NCI-H526 treated with DMSO at 0.1 percent for 48 hours (cell line): ENCODE results near the gene YBX2.
"Not testable (repeated sequence)": the region's sequence is repeated elsewhere in the genome, so short reads cannot be mapped to it uniquely, and the experiment has no call there.

Source experiments
- DNase-seq: peaks from one replicate; lab custom pipeline; 2025; lab: John Stamatoyannopoulos, UW

Gene YBX2

DNA sequence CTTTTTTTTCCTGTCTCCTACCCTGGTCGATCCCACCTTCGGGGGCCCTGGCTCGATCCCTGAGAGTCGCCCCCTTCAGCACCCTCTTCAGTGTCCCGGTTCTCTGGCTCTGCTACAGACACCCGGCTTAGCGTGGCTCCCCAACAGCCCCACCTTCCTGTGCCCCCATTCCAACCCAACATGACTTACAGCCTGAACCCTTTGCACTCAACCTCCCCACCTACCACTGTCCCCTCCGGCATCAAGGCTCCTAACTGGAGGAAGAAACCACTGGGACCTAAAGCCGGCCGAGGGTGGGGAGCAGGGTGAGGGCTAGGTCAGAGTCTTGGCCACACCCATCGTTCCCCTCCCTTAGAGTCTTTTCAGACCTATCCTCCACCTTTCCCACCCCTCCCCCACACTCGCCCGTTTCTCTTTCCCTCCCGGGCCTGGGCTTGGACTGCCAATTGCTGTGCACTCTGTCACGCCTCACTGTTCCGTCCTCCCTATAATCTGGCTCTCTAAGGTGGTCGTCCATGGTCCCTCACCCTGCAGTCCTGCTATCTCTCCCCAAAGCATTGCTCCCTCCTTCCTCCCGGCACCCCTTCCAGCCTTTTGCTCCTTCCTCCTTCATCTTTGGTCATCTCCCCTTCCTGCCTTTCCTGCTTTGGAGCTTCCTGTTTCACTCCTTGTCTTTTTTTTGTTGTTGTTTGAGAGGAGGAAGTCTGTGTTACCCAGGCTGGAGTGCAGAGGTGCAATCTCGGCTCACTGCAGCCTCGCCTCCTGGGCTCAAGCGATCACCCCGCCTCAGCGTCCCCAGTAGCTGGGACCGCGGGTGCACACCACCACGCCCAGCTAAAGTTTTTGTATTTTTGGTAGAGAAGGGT, 31.3 kb downstream of the YBX2 start:
- peak; percentile 22 for DNase-seq

DNA sequence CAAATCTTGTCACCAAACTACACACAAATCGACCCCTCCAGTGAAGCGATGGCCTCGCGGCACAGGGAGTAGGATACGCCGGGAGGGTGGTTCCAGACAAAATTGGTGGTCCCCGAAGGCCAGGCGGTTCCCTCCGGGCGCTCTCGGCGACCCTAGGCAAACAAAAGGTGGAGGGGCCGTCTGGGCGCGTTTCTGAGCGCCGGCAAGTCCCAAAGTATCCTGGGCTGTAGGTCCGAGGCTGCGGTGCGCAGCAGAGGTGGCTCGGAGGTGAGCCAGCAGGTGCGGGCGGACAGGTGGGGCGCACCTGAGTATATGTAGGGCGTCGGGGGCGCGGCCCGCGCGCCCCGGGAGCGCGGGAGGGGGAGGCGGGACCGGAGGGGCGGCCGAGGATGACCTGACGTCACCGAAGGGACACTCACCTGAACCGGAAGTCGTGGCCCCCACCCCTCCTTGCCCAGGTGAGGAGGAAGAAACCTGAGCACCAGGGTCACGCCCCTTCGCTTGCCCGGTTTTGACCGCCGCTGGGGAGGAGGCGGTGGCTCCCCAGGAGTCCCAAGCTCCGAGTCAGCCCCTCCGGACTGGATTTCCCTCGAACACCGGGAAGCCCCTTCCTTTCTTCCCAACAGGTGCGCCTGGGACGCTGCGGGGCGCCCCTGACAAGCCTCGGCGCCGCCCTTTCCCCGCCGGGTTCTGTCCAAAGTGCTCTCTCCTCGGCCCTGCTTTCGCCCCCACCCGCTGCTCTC, 32.1 kb downstream of the YBX2 start, which contains the start of gene CLDN7:
Gene CLDN7, minus strand, starts transcription at position 287 of the 743 bp plus-strand sequence. CDS start 435 bp downstream, outside the sequence.
- peak; percentile 61 for DNase-seq

DNA sequence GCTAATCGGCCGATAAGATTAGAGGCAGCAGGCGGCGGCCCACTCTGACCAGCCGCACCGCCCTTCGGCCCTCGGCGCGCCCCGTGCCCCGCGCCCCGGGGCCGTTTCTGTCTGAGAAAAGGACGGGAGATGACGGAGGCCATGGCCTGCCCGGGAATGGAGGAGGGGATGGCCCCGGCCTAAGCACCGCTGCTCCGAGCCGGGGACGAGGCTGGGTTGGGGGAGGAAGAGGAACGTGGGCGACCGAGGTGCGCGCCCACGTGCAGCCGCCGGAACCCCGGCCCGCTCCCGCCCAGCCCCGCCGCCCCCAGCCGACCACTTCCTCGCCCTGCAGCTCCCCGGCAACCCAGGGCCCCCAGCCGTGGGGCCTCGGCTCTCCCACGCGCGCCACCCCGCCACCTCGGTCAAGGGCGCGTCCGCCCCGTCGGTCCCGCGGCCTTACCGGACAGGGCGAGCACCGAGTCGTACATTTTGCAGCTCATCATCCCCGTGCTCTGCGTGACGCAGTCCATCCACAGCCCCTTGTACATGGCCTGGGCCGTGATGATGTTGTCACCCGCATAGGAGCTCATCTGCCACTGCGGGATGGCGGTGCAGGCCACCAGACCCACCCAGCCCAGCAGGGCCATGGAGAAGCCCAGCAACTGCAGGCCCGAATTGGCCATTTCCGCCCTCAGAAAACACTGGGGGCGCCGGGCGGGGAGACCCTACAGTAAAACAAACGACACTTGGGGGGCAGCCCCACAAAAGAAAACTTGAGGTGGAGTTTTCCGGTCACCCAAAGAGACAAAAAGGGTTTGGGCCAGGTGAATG, 32.9 kb downstream of the YBX2 start:
- no peak for DNase-seq

DNA sequence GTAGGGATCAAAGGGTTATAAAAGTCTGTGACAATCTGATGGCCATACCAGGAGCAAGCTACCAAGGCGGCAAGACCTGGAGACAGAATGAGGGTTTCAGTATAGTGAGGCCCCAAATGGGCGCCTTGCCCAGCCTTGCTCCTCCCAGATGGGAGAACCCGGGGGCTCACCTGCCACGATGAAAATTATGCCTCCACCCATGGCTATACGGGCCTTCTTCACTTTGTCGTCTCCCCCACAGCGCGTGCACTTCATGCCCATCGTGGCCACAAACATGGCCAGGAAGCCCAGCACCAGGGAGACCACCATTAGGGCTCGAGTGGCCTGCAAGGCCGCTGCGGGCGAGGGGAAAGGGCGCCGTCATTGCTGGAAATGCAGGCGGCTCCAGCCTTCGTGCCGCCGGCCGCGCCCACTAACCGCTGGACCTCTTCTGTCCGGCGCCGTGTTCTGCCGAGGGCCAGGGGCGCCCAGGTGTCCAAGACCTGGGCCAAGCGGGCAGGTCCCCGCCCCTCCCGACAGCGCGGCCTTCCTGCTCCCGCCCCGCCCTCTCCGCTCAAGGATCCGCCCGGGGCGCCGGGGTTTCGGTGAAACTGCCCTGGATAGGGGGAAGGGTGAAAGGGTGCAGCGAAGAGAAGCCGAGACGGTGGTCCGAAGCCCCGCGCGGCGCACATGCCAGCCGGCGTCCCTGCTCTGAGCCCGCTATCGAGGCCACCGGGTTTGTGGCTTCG, 33.6 kb downstream of the YBX2 start:
- DNase-seq: peak; percentile 1

DNA sequence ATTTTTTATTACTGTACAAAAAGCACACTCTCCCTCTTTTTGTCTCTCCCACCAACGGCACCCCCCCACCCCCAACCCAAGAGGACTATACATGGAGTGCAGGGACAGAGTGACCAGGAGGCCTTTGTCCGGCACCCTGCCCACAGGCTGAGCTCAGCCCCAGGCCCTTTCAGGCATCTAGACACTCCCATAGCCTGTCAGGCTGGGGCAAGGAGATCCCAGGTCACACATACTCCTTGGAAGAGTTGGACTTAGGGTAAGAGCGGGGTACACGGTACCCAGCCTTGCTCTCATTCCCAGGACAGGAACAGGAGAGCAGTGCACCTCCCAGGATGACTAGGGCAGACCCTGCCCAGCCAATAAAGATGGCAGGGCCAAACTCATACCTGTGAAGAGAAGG, 34.3 kb downstream of the YBX2 start:
- no peak for DNase-seq

DNA sequence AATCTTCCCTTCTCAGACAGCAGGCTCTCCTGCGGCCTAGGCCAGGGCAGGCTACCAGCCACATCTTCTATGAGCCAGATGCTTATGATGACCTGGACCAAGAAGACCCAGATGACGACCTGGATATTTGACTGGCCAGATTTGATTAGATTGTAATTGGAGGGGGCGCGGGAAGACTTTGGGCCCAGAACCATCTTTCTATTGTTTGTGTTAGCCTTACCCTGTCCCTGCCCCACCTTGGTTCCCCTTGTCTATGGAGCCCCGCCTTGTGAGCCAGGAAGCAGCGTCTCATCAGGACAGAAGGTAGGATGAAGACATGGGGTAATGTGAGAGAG, 34.9 kb downstream of the YBX2 start:
- DNase-seq: no peak

DNA sequence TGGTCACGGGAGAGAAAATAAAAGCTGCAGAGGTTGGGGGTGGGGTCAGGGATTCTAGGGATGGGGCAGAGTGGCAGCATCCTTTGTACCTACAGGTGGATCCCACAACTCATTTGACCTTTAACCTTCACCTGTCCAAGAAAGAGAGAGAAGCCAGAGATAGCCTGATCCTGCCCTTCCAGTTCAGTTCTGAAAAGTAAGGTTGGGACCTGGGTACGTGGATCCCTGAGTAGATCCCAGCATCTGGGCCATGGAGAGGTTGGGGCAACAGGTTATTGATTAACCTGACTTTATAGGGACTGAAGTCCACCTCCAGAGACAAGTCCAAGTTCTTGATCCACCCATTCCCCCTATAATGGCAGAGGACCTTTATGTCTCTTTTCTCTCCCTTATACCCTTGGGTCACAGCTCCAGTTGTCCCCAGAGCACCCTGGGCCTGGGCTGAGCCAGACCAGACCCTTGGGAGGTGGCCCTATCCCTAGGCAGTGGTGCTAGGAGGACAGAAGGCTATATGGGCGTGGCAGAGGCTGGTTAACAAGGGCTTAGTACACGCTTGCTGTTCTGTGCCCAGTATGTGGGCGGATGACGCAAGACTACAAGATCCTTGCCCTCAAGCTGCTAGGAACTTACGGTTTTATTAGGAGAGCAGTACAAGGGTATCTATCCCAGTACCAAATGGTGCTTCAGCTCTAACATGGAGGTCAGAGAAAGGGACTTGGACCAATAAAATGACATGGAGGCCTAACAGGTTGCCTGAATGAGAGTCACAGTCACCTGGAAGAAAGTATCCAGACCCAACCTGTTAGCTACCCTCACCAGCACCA, 35.5 kb downstream of the YBX2 start:
- DNase-seq: no peak

DNA sequence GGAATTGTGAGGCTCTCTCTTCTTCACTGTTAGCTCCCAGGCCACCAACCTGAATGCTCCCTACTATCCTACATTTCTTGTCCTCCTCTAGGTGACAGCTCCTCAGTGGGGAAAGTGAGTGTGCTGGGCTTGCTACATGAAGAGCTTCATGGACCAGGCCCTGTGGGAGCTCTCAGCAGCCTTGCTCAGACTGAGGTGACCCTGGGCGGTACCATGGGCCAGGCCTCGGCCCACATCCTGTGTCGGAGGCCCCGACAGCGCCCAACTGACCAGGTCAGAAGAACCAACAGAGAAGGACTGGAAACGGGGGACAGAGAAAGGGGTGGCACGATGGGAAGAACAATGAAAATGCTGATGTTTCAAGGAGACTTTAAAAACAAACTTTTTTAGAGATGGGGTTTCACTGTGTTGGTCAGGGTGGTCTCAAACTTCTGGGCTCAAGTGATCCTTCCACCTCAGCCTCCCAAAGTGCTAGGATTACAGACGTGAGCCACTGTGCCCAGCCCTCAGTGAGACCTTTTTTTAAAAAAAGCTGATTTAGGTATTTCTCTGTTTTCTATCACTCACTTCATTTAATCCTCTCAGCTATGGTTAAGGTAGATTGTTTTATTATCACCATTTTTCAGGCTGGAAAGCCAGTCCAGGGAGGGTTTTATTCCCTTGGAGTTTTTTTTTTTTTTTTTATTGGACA, 37.5 kb downstream of the YBX2 start:
- no peak for DNase-seq

DNA sequence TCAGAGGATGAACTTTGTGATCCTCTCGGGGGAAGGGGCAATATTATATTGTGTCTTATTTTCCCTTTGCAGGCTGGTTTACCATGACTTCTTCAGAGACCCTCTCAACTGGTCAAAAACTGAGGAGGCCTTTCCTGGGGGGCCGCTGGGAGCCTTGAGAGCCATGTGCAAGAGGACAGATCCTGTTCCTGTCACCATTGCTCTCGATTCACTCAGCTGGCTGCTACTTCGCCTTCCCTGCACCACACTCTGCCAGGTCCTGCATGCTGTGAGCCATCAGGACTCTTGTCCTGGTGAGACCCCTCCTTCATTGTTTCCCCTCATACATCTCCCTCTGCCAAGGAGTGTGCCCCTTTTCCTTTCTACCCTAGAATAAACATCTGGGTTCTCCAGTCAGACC, 39.9 kb downstream of the YBX2 start:
- no peak for DNase-seq

DNA sequence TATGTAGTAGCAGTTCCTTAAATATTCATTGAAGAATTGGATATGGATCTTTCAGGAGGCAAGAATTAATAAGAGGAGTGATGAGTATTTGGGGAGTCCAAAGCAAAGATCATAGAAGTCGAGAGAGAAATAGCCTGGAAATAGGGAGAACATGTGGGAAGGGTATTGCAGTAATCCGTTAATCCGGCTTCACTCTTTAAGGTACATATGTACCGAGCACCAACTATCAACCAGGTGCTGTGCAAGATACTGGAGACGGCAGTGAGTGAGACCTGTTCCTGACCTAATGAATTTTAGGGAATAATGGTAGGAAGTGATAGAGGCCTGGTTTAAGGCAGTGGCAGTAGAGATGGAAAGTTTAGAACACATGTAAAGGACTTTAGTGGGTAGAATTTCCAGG, 41.4 kb downstream of the YBX2 start:
- DNase-seq: no peak

DNA sequence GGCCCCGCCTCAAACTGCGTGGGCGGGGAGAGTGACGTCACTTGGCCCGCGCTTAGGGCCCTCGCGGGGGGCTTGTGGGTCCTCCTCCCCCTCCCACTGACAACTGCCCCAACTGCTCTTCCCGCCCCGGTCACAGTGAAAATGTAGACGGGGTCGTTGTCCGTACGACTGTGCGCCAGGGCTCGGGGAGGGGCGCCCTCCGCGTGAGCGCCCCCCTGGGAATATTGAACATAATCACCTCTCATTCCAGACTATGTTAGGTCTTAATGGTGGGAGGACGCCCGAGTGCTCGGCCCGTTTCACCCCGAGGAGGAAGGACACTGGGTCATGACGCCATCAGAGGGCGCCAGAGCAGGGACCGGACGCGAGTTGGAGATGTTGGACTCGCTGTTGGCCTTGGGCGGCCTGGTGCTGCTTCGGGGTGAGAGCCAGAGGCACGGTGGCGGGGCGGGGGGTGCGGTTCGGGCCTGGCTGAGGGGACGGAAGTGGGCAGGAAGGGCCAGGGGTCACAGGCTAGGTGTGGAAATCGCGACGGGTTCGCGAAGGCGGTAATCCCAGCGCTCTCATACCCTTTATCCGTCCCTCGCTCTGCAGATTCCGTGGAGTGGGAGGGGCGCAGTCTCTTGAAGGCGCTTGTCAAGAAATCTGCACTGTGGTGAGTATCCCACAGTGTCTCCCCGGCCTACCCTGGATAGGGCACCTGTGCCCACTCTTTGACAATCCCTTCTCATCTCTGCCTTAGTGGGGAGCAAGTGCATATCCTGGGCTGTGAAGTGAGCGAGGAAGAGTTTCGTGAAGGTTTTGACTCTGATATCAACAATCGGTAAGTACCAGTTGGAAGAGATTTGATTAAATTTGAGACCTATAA, 42.0 kb downstream of the YBX2 start, which contains the start of gene ELP5:
Gene ELP5, plus strand, starts transcription at position 40 of the 868 bp plus-strand sequence. Its CDS starts 336 bp downstream, at position 376.
- DNase-seq: peak; percentile 72

DNA sequence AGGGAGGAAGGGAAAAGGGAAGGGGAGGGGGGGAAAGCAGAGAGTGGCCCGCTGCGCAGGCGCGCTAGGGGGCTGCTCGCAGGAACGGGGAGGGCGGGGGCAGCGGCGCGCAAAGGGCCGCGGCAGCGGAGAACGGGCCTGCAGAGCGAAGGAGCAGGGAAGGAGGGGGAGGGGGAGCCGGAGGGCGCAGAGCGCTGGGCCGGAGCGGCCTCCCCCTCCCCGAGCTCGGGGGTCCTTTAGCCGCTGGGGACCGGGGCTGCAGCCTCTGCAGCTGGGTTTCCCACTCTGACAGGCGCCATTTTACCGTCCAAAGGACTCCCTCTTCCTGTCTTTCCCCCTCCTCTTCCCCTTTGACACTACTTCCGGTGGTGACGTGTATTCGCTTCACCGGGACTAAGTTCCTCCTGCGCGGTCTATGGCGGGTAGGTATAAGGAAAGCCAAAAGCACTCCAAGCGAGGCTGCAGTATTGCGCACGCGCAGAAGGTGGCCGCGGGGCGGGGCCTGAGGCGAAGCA, 42.7 kb downstream of the YBX2 start, which contains the start of gene CTDNEP1:
Gene CTDNEP1, minus strand, starts transcription at position 74 of the 515 bp plus-strand sequence. CDS start 438 bp downstream, outside the sequence.
- DNase-seq: peak; percentile 94

DNA sequence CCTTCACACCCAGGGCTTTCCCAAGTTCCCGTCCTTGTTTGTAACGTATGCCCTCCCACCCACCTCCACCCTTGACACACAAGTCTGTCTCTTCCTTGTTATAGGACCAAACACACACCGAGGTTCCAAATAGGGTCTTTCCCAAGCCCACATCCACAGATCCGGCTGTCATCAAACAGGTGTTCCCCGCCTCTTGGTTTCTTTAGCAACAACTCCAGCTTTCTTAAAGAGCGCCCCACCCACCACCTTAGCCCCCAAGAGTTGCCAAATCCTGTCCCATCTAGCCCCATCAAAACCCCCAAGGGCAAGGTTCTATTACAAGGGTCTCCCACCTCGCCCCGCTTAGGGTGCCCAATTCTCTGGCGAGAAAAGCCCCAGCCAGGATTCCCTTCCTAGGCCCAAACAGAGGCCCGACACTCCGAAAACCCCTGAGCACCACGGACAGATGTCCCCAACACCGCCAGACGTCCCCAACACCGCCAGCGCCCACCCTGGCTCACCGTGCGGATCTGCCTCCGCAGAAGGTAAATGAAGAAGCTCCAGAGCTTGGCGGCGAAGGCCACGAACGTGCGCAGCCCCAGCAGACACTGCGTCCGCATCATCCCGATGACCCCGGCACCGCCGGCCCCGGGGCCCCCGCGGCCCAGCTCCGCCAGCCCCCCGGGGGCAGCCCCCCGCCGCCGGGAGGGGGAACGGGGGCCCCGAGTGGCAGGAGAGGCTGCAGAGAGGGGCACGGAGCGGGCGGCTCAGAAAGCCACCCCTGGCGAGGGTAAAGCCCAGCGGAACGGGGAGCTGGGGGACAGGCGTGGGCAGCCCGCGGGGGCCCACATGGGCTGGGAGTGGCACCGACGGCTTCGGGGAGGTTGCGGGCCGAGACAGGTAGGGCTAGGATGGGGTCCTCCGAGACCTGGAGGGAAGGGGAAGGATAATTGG, 43.5 kb downstream of the YBX2 start:
- DNase-seq: no peak

DNA sequence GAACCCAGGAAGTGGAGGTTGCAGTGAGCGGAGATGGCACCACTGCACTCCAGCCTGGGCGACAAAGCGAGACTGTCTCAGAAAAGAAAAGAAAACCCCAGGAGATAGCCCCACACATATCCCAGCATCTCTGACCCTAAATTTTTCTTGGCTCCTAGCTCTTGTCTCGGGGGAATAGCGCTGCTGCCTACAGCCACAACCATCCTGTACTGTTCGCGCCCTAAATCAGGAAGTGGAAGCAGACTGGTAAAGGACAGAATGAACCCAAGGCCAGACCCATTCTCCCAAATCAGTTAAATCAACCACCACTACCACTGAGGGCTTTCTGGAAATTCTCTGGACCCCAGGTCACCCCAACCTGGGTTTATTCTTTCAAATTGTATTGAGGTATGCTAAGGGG, 44.6 kb downstream of the YBX2 start:
- no peak for DNase-seq

DNA sequence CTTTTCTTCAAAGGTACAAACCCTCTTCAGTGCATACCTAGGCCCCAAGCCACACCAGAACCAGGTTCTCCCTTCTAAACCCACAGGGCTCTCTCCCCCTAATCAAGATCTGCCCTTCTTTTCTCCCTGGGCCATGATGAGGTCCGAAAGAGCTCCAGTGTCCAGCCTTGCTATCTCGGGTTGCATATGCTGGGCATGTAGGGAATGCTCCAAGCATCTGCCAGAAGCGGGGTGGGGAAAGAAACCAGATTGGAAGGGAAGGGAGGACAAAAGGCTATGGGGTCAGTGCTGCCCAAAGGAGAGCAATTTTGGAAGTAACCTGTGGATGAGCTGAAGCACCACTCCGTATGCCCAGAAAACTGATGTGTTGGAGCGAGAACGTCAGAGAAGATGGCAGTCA, 45.2 kb downstream of the YBX2 start:
- DNase-seq: no peak

DNA sequence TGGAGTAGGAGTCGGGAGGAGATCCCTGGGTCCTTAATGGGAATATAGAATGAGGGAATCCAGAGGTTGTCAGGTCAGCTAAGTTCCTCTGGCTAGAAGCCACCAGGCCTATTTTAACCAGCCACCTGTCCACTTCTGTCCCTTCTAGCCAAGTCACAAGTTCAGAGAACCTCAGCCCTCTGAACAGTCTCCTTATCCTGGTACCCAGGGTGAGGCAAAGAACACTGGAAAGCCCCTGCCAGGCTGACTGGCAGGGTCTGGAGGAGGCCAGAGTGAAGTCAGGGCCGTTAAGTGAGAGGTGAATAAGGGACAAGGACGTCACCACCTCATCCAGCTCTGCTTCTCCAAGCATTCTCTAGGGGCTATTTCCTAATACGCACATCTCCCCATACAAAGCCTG, 45.6 kb downstream of the YBX2 start:
- DNase-seq: no peak

DNA sequence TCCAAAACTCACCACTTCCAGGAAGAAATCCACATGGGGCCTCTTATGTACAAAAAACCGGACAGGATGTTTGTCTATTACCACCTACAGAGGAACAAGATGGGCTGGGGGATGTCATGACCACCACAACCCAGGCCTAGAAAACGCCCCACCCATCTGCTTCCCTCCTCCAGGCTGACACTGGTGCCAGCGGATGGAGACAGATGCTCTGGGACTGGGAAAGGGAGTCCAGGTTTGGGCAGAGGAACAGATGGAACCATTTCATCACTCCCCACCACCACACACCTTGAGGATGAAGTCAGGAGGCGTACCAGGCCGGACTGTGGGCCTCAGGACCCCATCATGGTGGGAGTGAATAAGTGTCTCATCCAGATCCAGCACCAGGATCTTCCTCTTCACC, 47.7 kb downstream of the YBX2 start:
- DNase-seq: no peak

DNA sequence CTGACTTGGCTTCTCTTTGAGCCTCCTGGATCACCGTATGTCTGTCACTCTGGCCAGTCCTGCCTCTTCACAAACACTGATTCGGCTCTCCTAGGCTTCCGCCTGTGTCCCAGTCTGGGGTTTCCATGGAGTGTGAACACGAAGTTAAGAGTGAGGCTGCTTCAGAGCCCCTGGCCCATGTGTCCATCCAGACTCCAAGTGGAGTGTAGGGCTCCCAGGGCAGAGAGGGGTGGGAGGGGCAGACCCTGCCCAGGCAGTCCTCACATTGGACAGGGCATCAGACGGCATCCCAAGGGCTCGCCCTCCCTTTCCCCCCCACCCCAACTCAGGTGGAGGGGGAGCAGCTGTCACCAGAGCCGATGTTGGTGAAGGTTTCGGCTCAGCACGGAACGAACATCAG, 50.6 kb downstream of the YBX2 start:
- DNase-seq: not testable (repeated sequence)
